ENCODE data around the gene CAST.

Gene CAST

DNA sequence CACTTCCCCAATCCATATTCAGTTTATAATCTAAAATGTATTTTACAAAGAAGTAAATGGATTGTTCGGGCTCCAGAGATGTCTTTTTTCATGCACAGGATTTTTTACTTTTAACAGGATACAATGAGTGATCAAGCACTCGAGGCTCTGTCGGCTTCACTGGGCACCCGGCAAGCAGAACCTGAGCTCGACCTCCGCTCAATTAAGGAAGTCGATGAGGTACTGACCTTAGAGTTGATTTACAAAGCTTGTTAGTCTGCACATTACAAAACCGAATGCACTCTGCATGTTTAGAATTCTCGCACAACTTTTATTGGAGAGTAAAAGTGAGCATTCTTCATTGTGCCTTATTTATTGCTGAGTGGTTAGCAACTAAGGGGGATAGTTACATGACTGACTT, 80.4 kb downstream of the CAST start:
- Histone ChIP-seq H3K36me3 (ENCODE audit: control insufficient read depth in 2 of 2, insufficient read depth in 1 of 2, low read length in 2 of 2) (peaks cover 7 to 58% of the 10 kb centered on the region in 2 experiments; a peak in 2 of 3 replicates), H3K9me3 (ENCODE audit: control insufficient read depth, insufficient read depth, low read depth, low read length) (no peaks in the 10 kb centered on the region), H3K4me1 (ENCODE audit: control insufficient read depth, insufficient read depth, low read length) (peaks cover 7% of the 10 kb centered on the region), H3K4me3 (ENCODE audit: low read depth, low read length) (no peak overlapping the region), H3K27ac (ENCODE audit: extremely low read depth, low read depth, low read length) (no peak overlapping the region)
- POLR2A ChIA-PET = no interaction called here
- CTCF ChIA-PET = interaction anchor here (1.3 to 1.9 kb wide), 4 partner anchors 10 to 129 kb away, joined by 4 to 11 read pairs (median 9); no protein-coding TSS in a partner anchor
- peak; percentile 73 for TF ChIP-seq FEZF1 (tag by site-specific recombination; IDR thresholded peaks at IDR 0.05)
- no peak for TF ChIP-seq SP3 (tag by site-specific recombination; IDR thresholded peaks at IDR 0.05)

DNA sequence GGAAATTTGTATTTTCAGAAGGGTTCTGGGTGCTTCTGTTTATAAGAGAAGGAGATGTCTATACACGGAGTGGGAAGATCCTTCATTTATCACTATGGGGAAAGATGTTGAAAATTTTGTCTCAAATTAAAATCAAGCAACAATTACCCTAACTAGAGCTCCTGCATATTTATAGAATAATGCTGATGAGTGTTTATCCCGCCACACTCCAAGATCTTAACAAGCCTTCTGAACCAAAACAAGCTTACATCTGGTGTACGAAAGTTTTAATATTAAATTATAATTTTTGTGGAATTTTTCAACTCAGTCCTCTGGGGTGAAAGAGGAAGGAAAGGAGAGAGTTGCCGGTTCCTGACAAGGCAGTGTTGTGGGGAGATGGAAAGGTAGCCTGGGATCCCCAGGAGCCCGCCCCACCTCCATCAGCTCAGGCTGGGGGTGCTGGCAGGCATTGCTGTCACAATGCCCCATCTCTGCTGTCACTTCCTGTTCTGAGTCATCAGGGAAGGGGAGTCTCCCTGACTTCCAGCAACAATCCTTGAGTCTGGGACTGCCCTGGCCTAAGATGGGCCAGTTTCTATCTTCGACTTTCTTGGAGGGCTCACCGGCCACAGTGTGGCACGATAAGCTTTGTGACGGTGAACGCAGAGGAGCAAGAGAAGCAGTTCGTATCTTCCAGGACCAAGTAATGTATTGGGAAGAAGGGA, 81.0 kb downstream of the CAST start:
- POLR2A ChIA-PET = no interaction called here

DNA sequence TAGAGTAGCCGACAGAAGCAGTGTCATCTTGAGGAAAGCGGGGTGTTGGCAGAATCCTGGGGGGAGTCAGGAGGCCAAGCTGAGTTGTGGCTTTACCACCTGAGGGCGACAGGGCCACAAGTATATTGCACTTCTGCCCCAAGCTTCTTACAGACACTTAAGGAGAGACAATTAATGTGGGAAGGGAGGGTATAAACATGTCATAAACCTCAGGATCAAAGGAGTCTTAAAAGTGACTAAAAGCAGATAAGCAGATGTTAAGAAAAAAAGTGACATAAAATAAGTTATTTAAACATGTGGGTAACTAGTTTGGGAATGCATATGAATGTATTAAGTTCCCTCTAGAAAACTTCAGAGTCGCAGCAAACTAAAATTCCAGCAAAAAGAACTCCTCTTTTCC, 81.6 kb downstream of the CAST start:
- H3K36me3 ChIP-seq (ENCODE audit: control insufficient read depth in 2 of 2, insufficient read depth in 1 of 2, low read length in 2 of 2) = peaks cover 3 to 50% of the 10 kb centered on the region in 2 experiments; a peak in 2 of 3 replicates
- TF ChIP-seq ZNF660 (tag by site-specific recombination; IDR thresholded peaks at IDR 0.05) = 0 out of 2 replicates have a peak, but pooled peaks have one; percentile 11
- TF ChIP-seq FEZF1 (tag by site-specific recombination; IDR thresholded peaks at IDR 0.05) = peak; percentile 69
- peak; percentile 88 for TF ChIP-seq WT1 (tag by site-specific recombination; IDR thresholded peaks at IDR 0.05)
- TF ChIP-seq OSR2 (tag by site-specific recombination; IDR thresholded peaks at IDR 0.05) = peak; percentile 61
- no peak for TF ChIP-seq ZNF426 (tag by site-specific recombination; IDR thresholded peaks at IDR 0.05)
- no peak for TF ChIP-seq ZNF747 (tag by site-specific recombination; IDR thresholded peaks at IDR 0.05)
- TF ChIP-seq, protein P1, sequence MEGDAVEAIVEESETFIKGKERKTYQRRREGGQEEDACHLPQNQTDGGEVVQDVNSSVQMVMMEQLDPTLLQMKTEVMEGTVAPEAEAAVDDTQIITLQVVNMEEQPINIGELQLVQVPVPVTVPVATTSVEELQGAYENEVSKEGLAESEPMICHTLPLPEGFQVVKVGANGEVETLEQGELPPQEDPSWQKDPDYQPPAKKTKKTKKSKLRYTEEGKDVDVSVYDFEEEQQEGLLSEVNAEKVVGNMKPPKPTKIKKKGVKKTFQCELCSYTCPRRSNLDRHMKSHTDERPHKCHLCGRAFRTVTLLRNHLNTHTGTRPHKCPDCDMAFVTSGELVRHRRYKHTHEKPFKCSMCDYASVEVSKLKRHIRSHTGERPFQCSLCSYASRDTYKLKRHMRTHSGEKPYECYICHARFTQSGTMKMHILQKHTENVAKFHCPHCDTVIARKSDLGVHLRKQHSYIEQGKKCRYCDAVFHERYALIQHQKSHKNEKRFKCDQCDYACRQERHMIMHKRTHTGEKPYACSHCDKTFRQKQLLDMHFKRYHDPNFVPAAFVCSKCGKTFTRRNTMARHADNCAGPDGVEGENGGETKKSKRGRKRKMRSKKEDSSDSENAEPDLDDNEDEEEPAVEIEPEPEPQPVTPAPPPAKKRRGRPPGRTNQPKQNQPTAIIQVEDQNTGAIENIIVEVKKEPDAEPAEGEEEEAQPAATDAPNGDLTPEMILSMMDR (tag by site-specific recombination; IDR thresholded peaks at IDR 0.05) = 0 out of 2 replicates have a peak, but pooled peaks have one; percentile 13
- no peak for TF ChIP-seq TRIM28 (IDR thresholded peaks at IDR 0.05; ENCODE audit: borderline replicate concordance, low read length)
- no peak for TF ChIP-seq ZNF248 (tag by site-specific recombination; IDR thresholded peaks at IDR 0.05)
- TF ChIP-seq, protein P2, sequence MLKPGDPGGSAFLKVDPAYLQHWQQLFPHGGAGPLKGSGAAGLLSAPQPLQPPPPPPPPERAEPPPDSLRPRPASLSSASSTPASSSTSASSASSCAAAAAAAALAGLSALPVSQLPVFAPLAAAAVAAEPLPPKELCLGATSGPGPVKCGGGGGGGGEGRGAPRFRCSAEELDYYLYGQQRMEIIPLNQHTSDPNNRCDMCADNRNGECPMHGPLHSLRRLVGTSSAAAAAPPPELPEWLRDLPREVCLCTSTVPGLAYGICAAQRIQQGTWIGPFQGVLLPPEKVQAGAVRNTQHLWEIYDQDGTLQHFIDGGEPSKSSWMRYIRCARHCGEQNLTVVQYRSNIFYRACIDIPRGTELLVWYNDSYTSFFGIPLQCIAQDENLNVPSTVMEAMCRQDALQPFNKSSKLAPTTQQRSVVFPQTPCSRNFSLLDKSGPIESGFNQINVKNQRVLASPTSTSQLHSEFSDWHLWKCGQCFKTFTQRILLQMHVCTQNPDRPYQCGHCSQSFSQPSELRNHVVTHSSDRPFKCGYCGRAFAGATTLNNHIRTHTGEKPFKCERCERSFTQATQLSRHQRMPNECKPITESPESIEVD (tag by site-specific recombination; IDR thresholded peaks at IDR 0.05) = peak; percentile 52
- no peak overlapping the region for H3K27ac ChIP-seq (ENCODE audit: extremely low read depth, low read depth, low read length)
- ChIA-PET POLR2A (no interaction called here), CTCF (interaction anchor here (0.6 to 1.9 kb wide), 3 partner anchors 9 to 243 kb away, joined by 3 to 10 read pairs (median 8); no protein-coding TSS in a partner anchor)
- H3K9me3 ChIP-seq (ENCODE audit: control insufficient read depth, insufficient read depth, low read depth, low read length) = no peaks in the 10 kb centered on the region
- H3K4me3 ChIP-seq (ENCODE audit: low read depth, low read length) = no peak overlapping the region
- peaks cover 7% of the 10 kb centered on the region for H3K4me1 ChIP-seq (ENCODE audit: control insufficient read depth, insufficient read depth, low read length)

More for the DNA sequence above, 81.0 kb downstream of the CAST start:
- Histone ChIP-seq H3K36me3 (ENCODE audit: control insufficient read depth in 2 of 2, insufficient read depth in 1 of 2, low read length in 2 of 2) (peaks cover 7 to 52% of the 10 kb centered on the region in 2 experiments; a peak in 2 of 3 replicates), H3K4me3 (ENCODE audit: low read depth, low read length) (no peak overlapping the region), H3K27ac (ENCODE audit: extremely low read depth, low read depth, low read length) (no peak overlapping the region), H3K4me1 (ENCODE audit: control insufficient read depth, insufficient read depth, low read length) (peaks cover 7% of the 10 kb centered on the region), H3K9me3 (ENCODE audit: control insufficient read depth, insufficient read depth, low read depth, low read length) (no peaks in the 10 kb centered on the region)
- TF ChIP-seq, protein P3, sequence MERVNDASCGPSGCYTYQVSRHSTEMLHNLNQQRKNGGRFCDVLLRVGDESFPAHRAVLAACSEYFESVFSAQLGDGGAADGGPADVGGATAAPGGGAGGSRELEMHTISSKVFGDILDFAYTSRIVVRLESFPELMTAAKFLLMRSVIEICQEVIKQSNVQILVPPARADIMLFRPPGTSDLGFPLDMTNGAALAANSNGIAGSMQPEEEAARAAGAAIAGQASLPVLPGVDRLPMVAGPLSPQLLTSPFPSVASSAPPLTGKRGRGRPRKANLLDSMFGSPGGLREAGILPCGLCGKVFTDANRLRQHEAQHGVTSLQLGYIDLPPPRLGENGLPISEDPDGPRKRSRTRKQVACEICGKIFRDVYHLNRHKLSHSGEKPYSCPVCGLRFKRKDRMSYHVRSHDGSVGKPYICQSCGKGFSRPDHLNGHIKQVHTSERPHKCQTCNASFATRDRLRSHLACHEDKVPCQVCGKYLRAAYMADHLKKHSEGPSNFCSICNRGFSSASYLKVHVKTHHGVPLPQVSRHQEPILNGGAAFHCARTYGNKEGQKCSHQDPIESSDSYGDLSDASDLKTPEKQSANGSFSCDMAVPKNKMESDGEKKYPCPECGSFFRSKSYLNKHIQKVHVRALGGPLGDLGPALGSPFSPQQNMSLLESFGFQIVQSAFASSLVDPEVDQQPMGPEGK (tag by site-specific recombination; IDR thresholded peaks at IDR 0.05) = peak; percentile 41; the same call in 1 of the 2 replicates
- TF ChIP-seq ZNF510 (tag by site-specific recombination; IDR thresholded peaks at IDR 0.05; ENCODE audit: insufficient replicate concordance) (no peak), IKZF3 (tag by site-specific recombination; IDR thresholded peaks at IDR 0.05) (peak; percentile 19; the same call in 1 of the 2 replicates), ZNF629 (tag by site-specific recombination; IDR thresholded peaks at IDR 0.05) (peak; percentile 34; the same call in 1 of the 2 replicates), GLIS2 (tag by site-specific recombination; IDR thresholded peaks at IDR 0.05) (peak; percentile 55), ZNF843 (tag by site-specific recombination; IDR thresholded peaks at IDR 0.05) (no peak), GLIS1 (tag by site-specific recombination; IDR thresholded peaks at IDR 0.05) (peak; percentile 40)
- CTCF ChIA-PET = interaction anchor here (0.6 to 1.9 kb wide), 5 partner anchors 10 to 243 kb away, joined by 3 to 10 read pairs (median 4); no protein-coding TSS in a partner anchor

Measured in HEK293 (cell line).